HEK293 (cell line): ENCODE data around the gene ZBTB5.

Source experiments
- KLF10 ChIP-seq: fragments of 450-650 bp; IDR thresholded peaks from 2 replicates; pipeline ENCODE4 v1.5.1; 2018; ENCODE audit warnings: missing biosample characterization, mild to moderate bottlenecking, missing genetic modification characterization
- KLF16 ChIP-seq: fragments of 450-650 bp; formaldehyde crosslinking; IDR thresholded peaks from 2 replicates; pipeline ENCODE4 v1.5.1; 2017; ENCODE audit warnings: missing biosample characterization, missing genetic modification characterization
- PATZ1 ChIP-seq: fragments of 450-650 bp; formaldehyde crosslinking; IDR thresholded peaks from 2 replicates; pipeline ENCODE4 v1.5.1; 2016; ENCODE audit warnings: missing biosample characterization, missing genetic modification characterization
- PBX3 ChIP-seq: sonication (generic); formaldehyde crosslinking; IDR thresholded peaks from 2 replicates; pipeline ENCODE4 v1.8.1; 2022; ENCODE audit warnings: mild to moderate bottlenecking, moderate library complexity, missing genetic modification reagents
- WT1 ChIP-seq: fragments of 450-650 bp; formaldehyde crosslinking; IDR thresholded peaks from 2 replicates; pipeline ENCODE4 v1.5.1; 2016; ENCODE audit warnings: missing biosample characterization, missing genetic modification characterization
- ZBTB17 ChIP-seq: fragments of 450-650 bp; formaldehyde crosslinking; IDR thresholded peaks from 2 replicates; pipeline ENCODE4 v1.5.1; 2016; ENCODE audit warnings: missing biosample characterization, missing genetic modification characterization
- ZBTB20 ChIP-seq: fragments of 450-650 bp; formaldehyde crosslinking; IDR thresholded peaks from 2 replicates; pipeline ENCODE4 v1.5.1; 2016; ENCODE audit warnings: missing biosample characterization, missing genetic modification characterization
- ZBTB21 ChIP-seq: fragments of 450-650 bp; formaldehyde crosslinking; IDR thresholded peaks from 2 replicates; pipeline ENCODE4 v1.5.1; 2017; ENCODE audit warnings: missing biosample characterization, missing genetic modification characterization
- ZBTB26 ChIP-seq: fragments of 450-650 bp; formaldehyde crosslinking; optimal IDR thresholded peaks from 2 replicates; pipeline ENCODE3; 2016; ENCODE audit warnings: missing biosample characterization, mild to moderate bottlenecking, missing genetic modification characterization
- ZEB2 ChIP-seq: fragments of 450-650 bp; formaldehyde crosslinking; IDR thresholded peaks from 2 replicates; pipeline ENCODE4 v1.5.1; 2016; ENCODE audit warnings: missing biosample characterization, missing genetic modification characterization
- ZFHX2 ChIP-seq: fragments of 450-650 bp; formaldehyde crosslinking; conservative IDR thresholded peaks from 2 replicates; pipeline ENCODE4 v1.5.1; 2016; ENCODE audit warnings: missing biosample characterization, missing genetic modification characterization
- ZNF335 ChIP-seq: fragments of 450-650 bp; formaldehyde crosslinking; conservative IDR thresholded peaks from 2 replicates; pipeline ENCODE4 v1.5.1; 2016; ENCODE audit warnings: missing biosample characterization, missing genetic modification characterization
- ZNF341 ChIP-seq: fragments of 450-650 bp; formaldehyde crosslinking; IDR thresholded peaks from 2 replicates; pipeline ENCODE4; 2016; ENCODE audit warnings: low read depth, missing biosample characterization, missing genetic modification characterization
- ZNF350 ChIP-seq: fragments of 450-650 bp; formaldehyde crosslinking; IDR thresholded peaks from 2 replicates; pipeline ENCODE4 v1.5.0; 2017; ENCODE audit warnings: missing biosample characterization, mild to moderate bottlenecking, missing genetic modification characterization
- ZNF398 ChIP-seq: fragments of 450-650 bp; formaldehyde crosslinking; IDR thresholded peaks from 2 replicates; pipeline ENCODE4 v1.5.1; 2017; ENCODE audit warnings: missing biosample characterization, missing genetic modification characterization
- ZNF423 ChIP-seq: fragments of 450-650 bp; formaldehyde crosslinking; IDR thresholded peaks from 2 replicates; pipeline ENCODE4 v1.5.1; 2016; ENCODE audit warnings: missing biosample characterization, missing genetic modification characterization
- ZNF449 ChIP-seq: fragments of 450-650 bp; formaldehyde crosslinking; IDR thresholded peaks from 2 replicates; pipeline ENCODE4 v1.5.1; 2017; ENCODE audit warnings: missing biosample characterization, mild to moderate bottlenecking, missing genetic modification characterization, moderate library complexity
- ZNF600 ChIP-seq: fragments of 450-650 bp; formaldehyde crosslinking; IDR thresholded peaks from 2 replicates; pipeline ENCODE4 v1.5.1; 2016; ENCODE audit warnings: missing biosample characterization, missing genetic modification characterization
- ZNF610 ChIP-seq: fragments of 450-650 bp; formaldehyde crosslinking; IDR thresholded peaks from 2 replicates; pipeline ENCODE4 v1.5.1; 2016; ENCODE audit warnings: missing biosample characterization, missing genetic modification characterization, borderline replicate concordance
- ZNF629 ChIP-seq: fragments of 450-650 bp; formaldehyde crosslinking; IDR thresholded peaks from 2 replicates; pipeline ENCODE4 v1.5.1; 2017; ENCODE audit warnings: missing biosample characterization, missing genetic modification characterization
- ZNF692 ChIP-seq: fragments of 450-650 bp; formaldehyde crosslinking; IDR thresholded peaks from 2 replicates; pipeline ENCODE4 v1.5.1; 2016; ENCODE audit warnings: missing biosample characterization, missing genetic modification characterization
- ZSCAN16 ChIP-seq: fragments of 450-650 bp; formaldehyde crosslinking; IDR thresholded peaks from 2 replicates; pipeline ENCODE4 v1.5.1; 2016; ENCODE audit warnings: missing biosample characterization, missing genetic modification characterization

Gene ZBTB5

GRCh38 chr9:37422289-37423104, 42.8 kb downstream of the ZBTB5 start, which contains the start of gene GRHPR (continued):
- TF ChIP-seq ZNF341 (tag by site-specific recombination) (peak; percentile 64), ZBTB17 (peak; percentile 65; the same call in 1 of the 2 replicates), ZNF398 (peak; percentile 54; the same call in 1 of the 2 replicates), ZNF610 (tag by site-specific recombination) (peak; percentile 27; the same call in 1 of the 2 replicates), KLF10 (peak; percentile 27; the same call in 1 of the 2 replicates), WT1 (tag by site-specific recombination) (no peak), PBX3 (CRISPR knock-in tag) (peak; percentile 85; the same call in 1 of the 2 replicates), ZNF600 (tag by site-specific recombination) (peak; percentile 64; the same call in 1 of the 2 replicates), PATZ1 (peak; percentile 79), KLF16 (peak; percentile 65; the same call in 1 of the 2 replicates), ZNF629 (tag by site-specific recombination) (0 out of 2 replicates have a peak, but pooled peaks have one; percentile 14), ZBTB26 (tag by site-specific recombination) (peak; percentile 95), ZNF449 (0 out of 2 replicates have a peak, but pooled peaks have one; percentile 24), ZBTB21 (tag by site-specific recombination) (no peak), ZEB2 (tag by site-specific recombination) (0 out of 2 replicates have a peak, but pooled peaks have one; percentile 21), ZNF350 (tag by site-specific recombination) (no peak), ZSCAN16 (tag by site-specific recombination) (no peak), ZNF423 (tag by site-specific recombination) (peak; percentile 43; the same call in 1 of the 2 replicates), ZFHX2 (tag by site-specific recombination) (peak; percentile 82), ZBTB20 (peak; percentile 93), ZNF335 (tag by site-specific recombination) (peak; percentile 83), ZNF692 (tag by site-specific recombination) (peak; percentile 54; the same call in 1 of the 2 replicates)
